ENCODE data around the gene HMGN4. TPM values are rescaled to one million over a fixed set of nuclear protein-coding genes. Genes with fewer than 3 reads are reported as not detected.

HMGN4 gene
- total and polyA plus RNA-seq, 9 of the 15 experiments (the other 6 are each of a cell fraction or from before 2014, with no cell fraction given), result 35.4 to 134 (median 94.1) TPM

- TF ChIP-seq TSHZ1 (CRISPR knock-in tag; IDR thresholded peaks at IDR 0.05) (no peak), NCOA2 (IDR thresholded peaks at IDR 0.05; ENCODE audit: partially characterized antibody in 2 of 2) (peak in 1 of 2 experiments; percentile 88), NEUROD1 (IDR thresholded peaks at IDR 0.05; ENCODE audit: borderline replicate concordance, low read depth, low read length, partially characterized antibody) (peak; percentile 46), POLR3A (IDR thresholded peaks at IDR 0.05; ENCODE audit: borderline replicate concordance, extremely low read depth, insufficient read depth, insufficient read length) (peak; percentile 98), BRCA1 (IDR thresholded peaks at IDR 0.05) (no peak), BRCA1 (CRISPR knock-in tag; IDR thresholded peaks at IDR 0.05) (no peak), TFAM (CRISPR knock-in tag; conservative IDR thresholded peaks at IDR 0.05) (no peak), ARID2 (IDR thresholded peaks at IDR 0.05) (no peak), FOXJ2 (tag; IDR thresholded peaks at IDR 0.05) (peak; percentile 22; the same call in 1 of the 2 replicates), NCOA6 (IDR thresholded peaks at IDR 0.05) (no peak), IFI16 (CRISPR knock-in tag; IDR thresholded peaks at IDR 0.05) (no peak), STAG1 (CRISPR knock-in tag; IDR thresholded peaks at IDR 0.05; ENCODE audit: borderline replicate concordance) (no peak), IRF9 (tag; IDR thresholded peaks at IDR 0.05) (no peak), NONO (IDR thresholded peaks at IDR 0.05; ENCODE audit: low read depth in 2 of 2, low read length in 1 of 2) (peak in 1 of 2 experiments; percentile 11; a peak in 1 of 4 replicates), XRCC4 (IDR thresholded peaks at IDR 0.05; ENCODE audit: extremely low read depth, insufficient read depth, insufficient read length) (no peak), ETS2 (tag; IDR thresholded peaks at IDR 0.05; ENCODE audit: borderline replicate concordance, poor library complexity, severe bottlenecking) (no peak), ZBTB11 (CRISPR knock-in tag; IDR thresholded peaks at IDR 0.05) (no peak; a peak in 1 of 6 replicates)
Measured at GRCh38 chr6:26553635-26554446, 15.7 kb downstream of the HMGN4 start (continued).

Data from K562 (cell line).